Measurements from ENCODE around the gene ZNF37A. TPM values are rescaled to one million over a fixed set of nuclear protein-coding genes. Genes with fewer than 3 reads are reported as not detected.
A peak's percentile ranks its signal among the peaks of the same experiment; 100 is the strongest.

Gene ZNF37A
- 10 to 100 TPM; 11.3 to 22.2 (median 19.5) TPM for total RNA-seq
- total RNA-seq (2013): 22.0 TPM

DNA sequence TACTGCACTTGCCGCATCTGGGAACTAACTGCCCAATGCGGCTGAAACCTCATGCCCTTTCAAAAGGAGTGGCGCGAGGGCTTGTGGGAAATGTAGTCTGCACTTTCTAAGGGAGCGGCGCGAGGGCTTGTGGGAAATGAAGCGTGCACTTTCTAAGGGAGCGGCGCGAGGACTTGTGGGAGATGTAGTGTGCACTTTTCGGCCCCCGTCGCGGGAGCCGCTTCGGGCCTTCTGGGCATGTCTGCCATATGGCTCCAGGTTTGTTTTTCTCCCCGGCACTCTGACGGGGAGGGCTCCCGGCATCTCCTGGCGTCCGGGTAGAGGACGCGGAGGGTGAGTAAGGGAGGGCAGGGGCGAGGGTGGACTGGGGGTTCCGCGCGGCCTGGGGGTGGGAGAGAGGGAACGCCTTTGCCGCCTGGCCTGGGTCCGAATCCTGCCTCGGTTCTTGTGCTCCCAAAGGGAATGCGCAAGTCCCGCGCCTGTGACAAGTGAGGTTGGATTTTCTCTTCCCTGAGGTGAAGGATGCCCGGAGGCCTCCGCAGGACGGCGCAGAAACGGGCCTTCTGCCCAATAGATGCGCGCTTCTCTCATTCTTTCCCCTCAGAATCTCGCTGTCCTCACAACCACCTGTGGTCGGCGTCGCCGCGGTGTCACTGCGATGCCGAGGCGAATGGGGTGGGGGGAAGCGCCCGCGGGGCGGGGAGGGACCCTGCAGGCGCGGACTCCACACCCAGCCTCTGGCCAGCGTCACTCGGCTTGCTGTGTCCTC lies at the start of gene ZNF37A:
Gene ZNF37A (plus strand): TSS at position 180 of the 769 bp plus-strand sequence. CDS start 2,281 bp downstream, outside the sequence.
- ATAC-seq (peak; percentile 92 to 98 (median 95)), DNase-seq (peak; percentile 78 to 95)
- Mint-ChIP-seq H3K27me3 (ENCODE audit: low read depth in 2 of 2) (no peaks in the 10 kb centered on the region), H3K27ac (peak within 1 kb of the TSS; percentile 90 to 93), H3K9me3 (no peaks in the 10 kb centered on the region), H3K36me3 (peaks cover 14% of the 10 kb centered on the region), H3K4me1 (peaks cover 31 to 38% of the 10 kb centered on the region in 2 donors), H3K4me3 (peak within 1 kb of the TSS; percentile 95)
- Histone ChIP-seq H3K9me3 (ENCODE audit: control insufficient read depth, insufficient read depth, low read length) (no peaks in the 10 kb centered on the region), H3K27me3 (ENCODE audit: control insufficient read depth, insufficient read depth, low read length) (no peaks in the 10 kb centered on the region), H3K36me3 (ENCODE audit: control insufficient read depth, insufficient read depth, low read length) (peaks cover 7% of the 10 kb centered on the region), H3K4me3 (ENCODE audit: low read length) (peak within 1 kb of the TSS; percentile 90), H3K27ac (ENCODE audit: low read length) (peak within 1 kb of the TSS; percentile 94), H3K4me1 (ENCODE audit: control insufficient read depth, insufficient read depth, low read length) (peaks cover 19% of the 10 kb centered on the region)
- intact Hi-C loops (cut with micrococcal nuclease): loop anchor here (1.0 kb wide), 2 partner anchors 84 to 118 kb away; partner anchors contain the start of genes ZNF25 and ZNF33A
- under 1% methylated on average over 59 of the region's 59 CpGs for WGBS (ENCODE audit: insufficient coverage)
- TF ChIP-seq, protein P1, sequence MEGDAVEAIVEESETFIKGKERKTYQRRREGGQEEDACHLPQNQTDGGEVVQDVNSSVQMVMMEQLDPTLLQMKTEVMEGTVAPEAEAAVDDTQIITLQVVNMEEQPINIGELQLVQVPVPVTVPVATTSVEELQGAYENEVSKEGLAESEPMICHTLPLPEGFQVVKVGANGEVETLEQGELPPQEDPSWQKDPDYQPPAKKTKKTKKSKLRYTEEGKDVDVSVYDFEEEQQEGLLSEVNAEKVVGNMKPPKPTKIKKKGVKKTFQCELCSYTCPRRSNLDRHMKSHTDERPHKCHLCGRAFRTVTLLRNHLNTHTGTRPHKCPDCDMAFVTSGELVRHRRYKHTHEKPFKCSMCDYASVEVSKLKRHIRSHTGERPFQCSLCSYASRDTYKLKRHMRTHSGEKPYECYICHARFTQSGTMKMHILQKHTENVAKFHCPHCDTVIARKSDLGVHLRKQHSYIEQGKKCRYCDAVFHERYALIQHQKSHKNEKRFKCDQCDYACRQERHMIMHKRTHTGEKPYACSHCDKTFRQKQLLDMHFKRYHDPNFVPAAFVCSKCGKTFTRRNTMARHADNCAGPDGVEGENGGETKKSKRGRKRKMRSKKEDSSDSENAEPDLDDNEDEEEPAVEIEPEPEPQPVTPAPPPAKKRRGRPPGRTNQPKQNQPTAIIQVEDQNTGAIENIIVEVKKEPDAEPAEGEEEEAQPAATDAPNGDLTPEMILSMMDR (IDR thresholded peaks at IDR 0.05): no peak

DNA sequence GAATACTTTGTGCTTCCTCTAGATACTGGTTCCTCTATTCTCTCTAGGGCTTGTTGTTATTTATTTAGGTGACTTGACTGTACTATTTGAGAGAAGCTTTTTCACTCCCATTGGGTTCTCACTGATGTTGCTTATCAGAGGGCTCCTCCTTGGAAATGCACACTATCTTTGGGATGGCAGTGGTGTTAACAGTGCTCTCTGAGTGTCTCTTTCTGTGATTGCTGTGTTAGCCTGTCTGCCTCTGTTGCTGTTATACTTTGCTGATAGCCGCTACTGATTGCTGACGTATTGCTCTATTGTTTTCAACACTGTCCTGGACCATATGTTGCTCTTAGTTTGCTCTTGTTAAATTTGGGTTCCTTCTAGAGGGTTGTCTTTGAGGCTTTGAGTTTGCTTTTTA lies 49.0 kb upstream of the ZNF37A start:
- WGBS (ENCODE audit: insufficient coverage): no CpG with 5 or more reads among the region's 2 CpGs
- no peaks in the 10 kb centered on the region for H3K9me3 Mint-ChIP-seq
- intact Hi-C loops (cut with micrococcal nuclease): no loop called here
- TF ChIP-seq, protein P1 (IDR thresholded peaks at IDR 0.05): no peak
- no peaks in the 10 kb centered on the region for H3K27me3 ChIP-seq (ENCODE audit: control insufficient read depth, insufficient read depth, low read length)
- no peak overlapping the region for H3K27ac Mint-ChIP-seq
- H3K36me3 ChIP-seq (ENCODE audit: control insufficient read depth, insufficient read depth, low read length): peaks cover 9% of the 10 kb centered on the region
- ATAC-seq (no peak), DNase-seq (no peak)
- no peak overlapping the region for H3K27ac ChIP-seq (ENCODE audit: low read length)
- H3K4me3 Mint-ChIP-seq: no peak overlapping the region
- H3K36me3 Mint-ChIP-seq: peaks cover 23% of the 10 kb centered on the region
- H3K9me3 ChIP-seq (ENCODE audit: control insufficient read depth, insufficient read depth, low read length): no peaks in the 10 kb centered on the region
- no peaks in the 10 kb centered on the region for H3K27me3 Mint-ChIP-seq (ENCODE audit: low read depth in 2 of 2)
- H3K4me1 ChIP-seq (ENCODE audit: control insufficient read depth, insufficient read depth, low read length): no peaks in the 10 kb centered on the region
- H3K4me1 Mint-ChIP-seq: peaks cover 27% of the 10 kb centered on the region in 2 donors
- no peak overlapping the region for H3K4me3 ChIP-seq (ENCODE audit: low read length)

DNA sequence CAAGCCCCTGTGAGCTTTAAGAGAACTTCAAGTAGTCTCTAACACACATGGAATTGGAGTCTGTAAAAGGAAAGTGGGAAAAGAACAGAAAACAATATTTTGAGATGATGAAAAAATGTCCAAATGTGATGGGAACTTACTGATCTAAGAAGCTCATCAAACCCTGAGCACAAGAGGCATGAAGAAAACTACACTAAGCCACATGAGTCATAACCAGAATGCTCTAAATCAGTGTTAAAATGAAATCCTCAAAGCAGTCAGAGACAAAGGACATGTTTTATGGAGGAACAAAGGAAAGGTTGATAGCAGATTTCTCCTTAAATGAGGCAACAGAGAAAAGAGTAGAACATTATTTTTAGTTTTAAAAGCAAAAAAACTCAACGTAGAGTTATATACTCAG lies 46.5 kb upstream of the ZNF37A start:
- TF ChIP-seq, protein P1 (IDR thresholded peaks at IDR 0.05): no peak
- ATAC-seq (no peak), DNase-seq (no peak)
- Mint-ChIP-seq H3K27me3 (ENCODE audit: low read depth in 2 of 2) (no peaks in the 10 kb centered on the region), H3K4me3 (no peak overlapping the region), H3K36me3 (peaks cover 23% of the 10 kb centered on the region), H3K9me3 (peaks cover 0 to 5% of the 10 kb centered on the region in 2 donors), H3K4me1 (peaks cover 21% of the 10 kb centered on the region in 2 donors), H3K27ac (peak overlapping the region in 1 of 2 donors; percentile 55)
- Histone ChIP-seq H3K27me3 (ENCODE audit: control insufficient read depth, insufficient read depth, low read length) (no peaks in the 10 kb centered on the region), H3K4me1 (ENCODE audit: control insufficient read depth, insufficient read depth, low read length) (no peaks in the 10 kb centered on the region), H3K27ac (ENCODE audit: low read length) (no peak overlapping the region), H3K36me3 (ENCODE audit: control insufficient read depth, insufficient read depth, low read length) (peaks cover 7% of the 10 kb centered on the region), H3K4me3 (ENCODE audit: low read length) (no peak overlapping the region), H3K9me3 (ENCODE audit: control insufficient read depth, insufficient read depth, low read length) (no peaks in the 10 kb centered on the region)
- intact Hi-C loops (cut with micrococcal nuclease): no loop called here
- no CpG with 5 or more reads among the region's 1 CpG for WGBS (ENCODE audit: insufficient coverage)

All from natural killer cell (primary cell).